ENCODE results near the gene REPIN1.

DNA sequence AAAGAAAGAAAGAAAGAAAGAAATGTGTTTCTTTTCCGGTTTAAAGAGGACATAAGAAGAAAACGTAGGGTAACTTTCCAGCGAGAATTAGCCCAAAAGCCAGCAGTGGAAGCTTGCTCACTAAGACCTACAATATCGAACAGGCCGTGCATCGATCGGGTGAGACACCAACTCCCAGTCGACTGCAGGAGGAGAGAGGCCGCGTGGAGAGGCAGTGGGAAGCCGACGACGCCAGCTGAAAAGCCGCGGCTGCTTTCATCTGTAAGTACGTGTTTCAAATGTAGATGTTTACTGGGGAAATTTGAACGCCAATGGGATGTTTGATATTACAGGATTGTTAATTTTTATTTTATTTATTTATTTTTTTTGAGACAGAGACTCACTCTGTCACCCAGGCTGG lies 53.2 kb downstream of the REPIN1 start:
- TF ChIP-seq CTCF (IDR thresholded peaks at IDR 0.05): no peak
- no peak for TF ChIP-seq POLR2AphosphoS2 (conservative IDR thresholded peaks at IDR 0.05; ENCODE audit: low read length)
- TF ChIP-seq, protein P1, sequence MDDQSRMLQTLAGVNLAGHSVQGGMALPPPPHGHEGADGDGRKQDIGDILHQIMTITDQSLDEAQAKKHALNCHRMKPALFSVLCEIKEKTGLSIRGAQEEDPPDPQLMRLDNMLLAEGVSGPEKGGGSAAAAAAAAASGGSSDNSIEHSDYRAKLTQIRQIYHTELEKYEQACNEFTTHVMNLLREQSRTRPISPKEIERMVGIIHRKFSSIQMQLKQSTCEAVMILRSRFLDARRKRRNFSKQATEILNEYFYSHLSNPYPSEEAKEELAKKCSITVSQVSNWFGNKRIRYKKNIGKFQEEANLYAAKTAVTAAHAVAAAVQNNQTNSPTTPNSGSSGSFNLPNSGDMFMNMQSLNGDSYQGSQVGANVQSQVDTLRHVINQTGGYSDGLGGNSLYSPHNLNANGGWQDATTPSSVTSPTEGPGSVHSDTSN (IDR thresholded peaks at IDR 0.05): no peak
- TF ChIP-seq ESRRA (IDR thresholded peaks at IDR 0.05; ENCODE audit: borderline replicate concordance, low read length): no peak

Data from A549 (cell line).